ENCODE measurements around the gene RANBP17.

RANBP17 gene

GRCh38 chr5:171316258-171317121 lies 454.7 kb downstream of the RANBP17 start:
- no peak for DNase-seq (ENCODE audit: low spot score)

DNA sequence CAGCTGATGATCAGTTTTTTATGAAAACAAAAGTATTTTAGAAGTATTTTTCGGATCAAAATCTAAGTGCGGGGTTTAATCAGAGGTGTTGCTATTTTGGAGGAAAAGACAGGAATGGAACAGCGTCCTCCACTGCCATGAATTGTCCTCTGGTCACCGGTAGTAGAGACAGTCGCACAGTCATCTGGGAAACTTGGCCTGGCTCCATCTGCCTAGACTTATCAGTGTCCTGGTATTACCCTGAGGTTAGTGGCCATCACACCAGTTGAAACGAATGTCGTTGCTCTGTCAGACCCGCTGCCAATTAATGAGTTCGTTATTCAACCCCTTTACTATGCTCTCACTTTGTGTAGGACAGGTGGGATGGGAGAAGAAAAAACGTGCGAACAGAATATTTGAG lies 455.4 kb downstream of the RANBP17 start:
- DNase-seq (ENCODE audit: low spot score): no peak

GRCh38 chr5:171318026-171318425 lies 456.2 kb downstream of the RANBP17 start:
- DNase-seq (ENCODE audit: low spot score): no peak

- no peak for DNase-seq (ENCODE audit: low spot score)
Measured at GRCh38 chr5:171321447-171321846, 459.6 kb downstream of the RANBP17 start.

- DNase-seq (ENCODE audit: low spot score): no peak
Measured at GRCh38 chr5:171322527-171322926, 460.7 kb downstream of the RANBP17 start.

DNA sequence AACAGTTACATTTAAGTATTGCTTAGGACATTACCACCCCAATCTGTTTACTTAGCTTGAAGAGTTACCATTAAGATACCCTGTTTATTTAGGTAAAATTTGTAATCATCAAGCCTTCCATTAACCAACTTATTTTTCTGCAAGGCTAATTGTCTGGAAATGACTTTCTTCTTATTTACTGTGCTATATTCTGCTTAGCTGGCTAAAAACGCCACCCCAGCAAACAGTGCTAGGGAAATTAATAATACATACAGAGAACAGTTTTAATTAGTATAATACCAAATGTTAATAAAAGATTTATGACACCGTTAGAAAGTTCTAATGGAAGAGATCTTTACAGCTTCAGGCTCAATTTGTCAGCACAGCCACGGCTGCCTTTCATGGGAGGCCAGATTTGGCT lies 461.2 kb downstream of the RANBP17 start:
- DNase-seq (ENCODE audit: low spot score): no peak

DNA sequence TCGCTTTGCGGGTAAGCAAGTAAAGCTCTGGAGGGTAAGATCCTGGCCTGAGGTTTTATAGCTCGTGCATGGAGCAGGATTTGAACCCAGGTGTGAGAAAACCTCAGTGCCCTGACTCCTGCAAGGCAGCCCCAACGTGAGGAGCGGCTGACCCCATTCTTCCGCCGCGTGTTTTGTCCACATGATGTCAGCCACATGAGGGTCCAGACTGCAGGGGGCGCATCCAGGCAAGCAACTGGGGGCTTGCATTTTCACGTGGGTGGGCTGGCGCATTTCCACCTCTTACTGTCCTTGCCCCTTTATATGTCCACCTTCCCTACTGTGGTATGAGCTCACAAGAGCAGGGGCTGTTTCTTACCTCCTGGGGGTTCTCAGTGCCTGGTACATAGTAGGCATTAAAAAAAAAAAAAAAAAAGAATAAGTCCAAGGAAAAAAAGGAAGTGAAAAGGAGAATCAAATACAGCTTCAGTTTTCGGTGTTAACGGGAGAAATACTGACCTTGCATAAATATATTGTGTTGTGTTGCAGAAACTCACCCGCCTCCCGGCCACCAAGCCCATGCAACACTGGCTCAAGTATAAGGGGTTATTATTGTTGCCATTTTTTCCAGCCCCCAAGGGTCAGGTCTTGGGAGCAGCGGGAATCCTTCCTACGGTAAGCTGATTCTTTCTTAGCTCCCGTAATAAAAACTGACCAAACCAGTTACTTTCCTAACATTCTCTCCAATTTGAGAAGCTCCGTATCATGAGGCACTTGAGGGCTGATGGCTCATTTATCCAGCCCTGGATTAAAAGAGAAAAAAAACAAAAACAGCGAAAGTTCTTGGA lies 462.2 kb downstream of the RANBP17 start:
- no peak for DNase-seq (ENCODE audit: low spot score)

DNA sequence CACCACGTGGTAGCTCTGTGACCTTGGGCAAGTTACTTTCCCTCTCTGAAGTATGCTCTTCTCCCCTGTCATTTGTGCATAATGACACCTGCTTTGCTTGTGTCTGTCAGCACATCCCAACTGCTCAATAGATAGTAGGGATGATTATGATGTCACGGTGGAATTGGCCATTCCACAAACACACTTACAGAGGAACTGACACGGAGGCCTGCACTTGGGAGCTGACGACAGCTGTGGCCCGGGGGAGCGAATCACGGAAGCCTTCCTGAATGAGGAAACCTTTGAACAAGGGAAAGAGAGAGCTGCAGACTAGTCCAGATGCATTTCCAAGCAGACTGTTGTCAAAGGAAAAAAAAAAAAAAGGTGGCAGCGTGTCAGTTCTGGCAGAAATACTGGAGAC lies 468.2 kb downstream of the RANBP17 start:
- no peak for DNase-seq (ENCODE audit: low spot score)

GRCh38 chr5:171335616-171336015 lies 473.8 kb downstream of the RANBP17 start:
- DNase-seq (ENCODE audit: low spot score): no peak

DNA sequence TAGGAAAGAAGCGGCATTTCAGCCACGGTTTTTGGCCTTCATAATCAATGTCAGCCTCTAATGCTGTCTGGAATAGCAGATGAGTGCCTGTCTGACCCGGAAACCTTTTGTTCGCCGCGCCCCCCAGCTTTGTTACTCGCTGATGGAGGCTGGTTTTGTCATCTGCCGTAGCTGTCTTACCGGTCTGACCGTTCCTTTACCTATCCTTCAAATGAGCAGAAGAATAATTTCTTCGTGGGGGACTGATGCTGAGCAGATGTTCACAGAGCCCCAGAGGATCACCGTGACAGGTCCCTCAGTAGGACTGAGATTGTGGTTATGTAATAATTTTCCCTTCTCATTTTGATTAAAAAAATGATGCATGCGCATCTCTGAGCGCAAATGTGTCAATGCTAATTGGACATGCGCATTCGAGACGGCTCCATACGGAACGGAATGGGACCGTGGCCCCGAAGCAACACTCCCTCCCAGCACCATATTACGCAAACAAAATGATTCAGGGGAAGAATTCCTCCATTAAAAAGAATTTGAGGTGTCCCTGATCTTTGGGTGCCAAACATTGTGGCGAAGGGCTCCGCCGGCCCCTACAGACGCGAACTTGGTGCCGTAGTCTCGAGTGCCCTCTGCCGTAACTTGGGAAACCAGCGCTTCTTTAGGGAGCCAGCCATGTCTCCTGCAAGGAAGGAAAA lies 474.8 kb downstream of the RANBP17 start:
- DNase-seq (ENCODE audit: low spot score): no peak

- DNase-seq (ENCODE audit: low spot score): no peak
Measured at GRCh38 chr5:171337210-171337569, 475.4 kb downstream of the RANBP17 start.

GRCh38 chr5:171340042-171340441 lies 478.2 kb downstream of the RANBP17 start:
- DNase-seq (ENCODE audit: low spot score): no peak

DNA sequence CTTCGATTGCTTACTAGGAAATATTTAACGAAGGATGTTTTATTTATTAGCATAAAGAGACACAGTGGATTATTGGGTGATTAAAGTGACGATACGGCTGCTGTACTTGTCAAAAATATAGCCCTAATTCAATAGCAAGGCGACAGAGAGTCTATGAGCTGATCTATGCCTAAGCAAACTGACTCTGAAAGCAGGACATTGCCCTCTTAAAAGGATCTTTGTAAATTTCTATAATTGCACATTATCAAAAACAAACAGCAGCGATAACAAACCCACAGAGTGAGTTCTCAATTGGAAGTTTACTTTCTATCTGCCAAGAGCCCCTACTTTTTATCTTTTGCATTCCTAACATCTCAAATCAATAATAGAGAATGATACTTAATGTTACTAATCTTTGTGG lies 478.7 kb downstream of the RANBP17 start:
- no peak for DNase-seq (ENCODE audit: low spot score)

DNA sequence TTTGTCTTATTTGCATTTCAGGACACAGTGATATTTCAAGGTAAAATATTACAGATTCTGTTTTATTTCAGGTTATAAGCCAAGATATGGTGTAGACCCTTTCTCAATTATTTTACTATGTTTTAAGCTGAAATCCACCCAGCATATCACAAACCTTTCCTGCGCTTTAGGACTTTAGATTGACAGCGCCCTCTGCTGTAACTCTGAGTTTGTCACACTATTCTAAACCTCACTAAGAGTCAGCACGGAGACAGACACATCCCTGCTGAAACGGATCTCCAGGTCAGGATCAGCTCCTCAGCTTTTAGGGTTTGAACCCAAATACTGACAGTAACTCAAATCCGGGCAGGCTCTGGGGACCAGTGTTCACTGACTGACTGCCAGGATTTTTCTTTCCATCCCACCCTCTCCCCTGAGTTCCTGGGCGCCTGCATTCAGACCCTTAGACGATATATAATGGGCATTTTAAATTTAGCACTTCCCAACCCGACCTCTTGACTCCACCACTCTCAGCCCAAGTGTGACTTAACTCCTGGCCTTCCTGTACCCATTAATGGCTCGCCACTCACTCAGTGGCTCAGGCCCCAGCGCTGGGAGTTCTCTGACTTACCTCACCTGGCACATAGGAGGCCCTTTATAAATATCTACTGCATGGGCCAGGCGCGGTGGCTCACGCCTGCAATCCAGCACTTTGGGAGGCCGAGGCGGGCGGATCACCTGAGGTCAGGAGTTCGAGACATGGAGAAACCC lies 480.7 kb downstream of the RANBP17 start:
- DNase-seq (ENCODE audit: low spot score): no peak

DNA sequence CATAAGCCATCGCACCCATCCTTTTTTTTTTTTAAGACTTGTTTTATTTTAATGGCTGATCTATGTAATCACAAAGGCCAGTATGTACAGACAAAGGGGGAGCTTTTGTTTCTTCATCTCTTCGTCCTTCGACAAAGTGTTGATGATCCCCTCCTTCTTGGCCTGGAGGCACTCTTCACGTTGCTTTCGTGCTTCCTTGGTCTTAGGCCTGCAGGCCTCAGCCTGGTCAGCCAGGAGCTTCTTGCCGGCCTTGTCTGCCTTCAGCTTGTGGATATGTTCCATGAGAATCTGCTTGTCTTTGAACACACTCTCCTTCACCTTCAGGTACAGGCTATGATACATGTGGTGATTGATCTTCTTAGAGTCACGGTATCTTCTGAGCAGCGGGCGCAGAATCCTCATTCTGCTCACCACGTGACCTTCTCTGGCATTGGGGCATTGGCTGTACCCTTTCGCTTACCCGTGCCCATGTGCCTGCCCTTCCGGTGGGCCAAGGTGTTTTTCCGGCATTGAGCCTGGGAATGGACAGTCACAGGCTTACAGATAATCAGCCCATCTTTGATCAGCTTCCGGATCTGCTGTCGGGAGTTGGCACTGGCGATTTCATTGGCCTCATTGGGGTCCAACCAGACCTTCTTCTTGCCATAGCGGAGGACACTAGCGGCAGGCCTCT lies 483.3 kb downstream of the RANBP17 start:
- DNase-seq (ENCODE audit: low spot score): no peak

Data from left forelimb (tissue), 1 donor.